Activated T-cell treated with anti-CD3 and anti-CD28 coated beads for 24 hours (primary cell): ENCODE data around the gene ERBB2.
A peak's percentile ranks its signal among the peaks of the same experiment; 100 is the strongest.
"Not testable (repeated sequence)": the region's sequence is repeated elsewhere in the genome, so short reads cannot be mapped to it uniquely, and the experiment has no call there.

ENCODE experiments used
- DNase-seq: peaks from one replicate; pipeline ENCODE4 v3.0.0-alpha.2; 2020; ENCODE audit warnings: low read depth

The ERBB2 gene

GRCh38 chr17:39678340-39679116 lies 21.3 kb upstream of the ERBB2 start:
- no peak for DNase-seq

- peak; percentile 25 for DNase-seq
Measured at GRCh38 chr17:39679521-39680192, 20.2 kb upstream of the ERBB2 start.

GRCh38 chr17:39683295-39683939 lies 16.4 kb upstream of the ERBB2 start:
- DNase-seq = no peak

- DNase-seq = no peak
Measured at GRCh38 chr17:39684369-39685192, 15.3 kb upstream of the ERBB2 start.

GRCh38 chr17:39687101-39687545 lies 12.7 kb upstream of the ERBB2 start:
- DNase-seq = no peak

- peak; percentile 77 for DNase-seq
Measured at GRCh38 chr17:39687546-39688474, 12.1 kb upstream of the ERBB2 start, which contains the start of gene PGAP3. Gene PGAP3 (minus strand): TSS chr17:39688057. CDS start chr17:39688014, 43 bp downstream.

GRCh38 chr17:39688475-39688835 lies 11.4 kb upstream of the ERBB2 start:
- no peak for DNase-seq

GRCh38 chr17:39688945-39689344 lies 10.9 kb upstream of the ERBB2 start:
- no peak for DNase-seq

- no peak for DNase-seq
Measured at GRCh38 chr17:39694593-39694992, 5.3 kb upstream of the ERBB2 start.

- no peak for DNase-seq
Measured at GRCh38 chr17:39695089-39695474, 4.8 kb upstream of the ERBB2 start.

- no peak for DNase-seq
Measured at GRCh38 chr17:39696731-39697130, 3.1 kb upstream of the ERBB2 start.

GRCh38 chr17:39697961-39698360 lies 1.9 kb upstream of the ERBB2 start:
- no peak for DNase-seq

- not testable (repeated sequence) for DNase-seq
Measured at GRCh38 chr17:39699157-39699817, 577 bp upstream of the ERBB2 start.

GRCh38 chr17:39700148-39700987 lies 504 bp downstream of the ERBB2 start:
- DNase-seq = no peak

GRCh38 chr17:39701012-39701783 lies 1.3 kb downstream of the ERBB2 start:
- no peak for DNase-seq

- DNase-seq = no peak
Measured at GRCh38 chr17:39701784-39702422, 2.0 kb downstream of the ERBB2 start.

GRCh38 chr17:39702901-39703893 lies 3.3 kb downstream of the ERBB2 start:
- DNase-seq = no peak
